Esophagus mucosa (tissue), 1 donor: Measurements from ENCODE around the gene EMP2. TPM values are rescaled to one million over a fixed set of nuclear protein-coding genes. Genes with fewer than 3 reads are reported as not detected.

Source experiments
- ATAC-seq: fragments of 200-7000 bp; cut with Tn5 transposase; one replicate; pipeline ENCODE4 v1.9.1; 2020
- total RNA-seq: library from RNA; stranded (reverse); gene quantifications from one replicate; pipeline ENCODE4 v1.2.4, GENCODE V29; 2023
- donor health status: DM: yes; HTN: yes; CAD: no.

The EMP2 gene
- total RNA-seq, 1 donor from 2014 or later, result 208 TPM

DNA sequence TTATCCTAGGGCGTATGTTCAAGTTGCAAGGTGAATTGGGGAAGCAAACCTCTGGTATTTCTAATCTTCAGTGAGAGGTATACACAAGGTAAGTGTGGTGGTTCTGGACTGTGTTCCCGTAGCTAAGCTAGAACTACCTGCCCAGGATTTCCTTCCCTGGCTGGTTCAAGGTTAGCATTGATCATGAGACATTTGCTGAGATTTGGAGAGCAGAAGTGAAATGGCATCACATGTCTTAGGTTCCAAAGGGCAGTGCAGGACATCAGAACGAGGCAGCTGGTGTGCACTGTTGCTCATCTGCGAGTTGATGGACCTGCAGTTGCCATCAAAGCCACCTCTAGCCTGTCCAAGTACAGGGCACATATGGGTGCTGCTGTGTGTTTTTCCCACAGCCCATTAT is 95.2 kb downstream of the EMP2 start:
- no peak for ATAC-seq

DNA sequence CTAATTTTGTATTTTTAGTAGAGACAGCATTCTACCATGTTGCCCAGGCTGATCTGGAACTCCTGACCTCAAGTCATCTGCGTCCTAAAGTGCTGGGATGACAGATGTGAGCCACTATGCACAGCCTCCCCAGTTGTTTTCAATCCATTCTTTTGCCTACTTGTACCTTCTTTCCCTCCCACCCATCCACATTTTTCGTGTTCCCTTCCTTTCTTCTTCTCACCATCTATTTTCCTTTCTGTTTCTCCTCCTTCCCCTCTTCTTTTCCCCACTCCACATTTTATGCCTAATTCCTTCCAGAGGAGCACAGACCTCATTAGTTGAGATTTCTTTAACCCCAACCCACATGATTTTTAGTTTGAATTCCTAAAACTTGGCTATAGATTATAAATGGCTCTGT is 100.2 kb downstream of the EMP2 start:
- no peak for ATAC-seq

Other genes starting within 250 kb of the EMP2 start
- gene ATF7IP2, start 194.5 kb downstream of the EMP2 start, total RNA-seq, result 7.1 TPM
- gene TEKT5, start 114.3 kb upstream of the EMP2 start, total RNA-seq, result not detected
- gene NUBP1, start 163.2 kb upstream of the EMP2 start, total RNA-seq, result 21.5 TPM
- not detected for gene TVP23A, start 238.2 kb upstream of the EMP2 start, total RNA-seq